Activated CD8-positive, alpha-beta T cell treated with anti-CD3 and anti-CD28 coated beads for 36 hours (primary cell): ENCODE data around the gene PPP1R9B. TPM values are rescaled to one million over a fixed set of nuclear protein-coding genes. Genes with fewer than 3 reads are reported as not detected.

ENCODE experiments used
- ATAC-seq: fragments of 200-7000 bp; cut with Tn5 transposase; one replicate; pipeline ENCODE4 v1.10.0; 2021; ENCODE audit warnings: mild to moderate bottlenecking, moderate library complexity
- CTCF ChIA-PET: fragments of 350-600 bp; sonication (Branson Sonifier 250); formaldehyde crosslinking; loops from one replicate; lab custom pipeline; 2021; ENCODE audit warnings: antibody characterized with exemption; lab: Charles Lee
- POLR2A ChIA-PET: fragments of 350-600 bp; sonication (Branson Sonifier 250); formaldehyde crosslinking; loops from one replicate; lab custom pipeline; 2021; ENCODE audit warnings: antibody characterized with exemption; lab: Charles Lee
- DNase-seq: peaks from one replicate; pipeline ENCODE4 v3.0.0-alpha.2; 2020
- H3K27ac Mint-ChIP-seq: one replicate; pipeline ENCODE4 v1.8.0; 2021; ENCODE audit warnings: mild to moderate bottlenecking, mixed read lengths
- H3K27me3 Mint-ChIP-seq: one replicate; pipeline ENCODE4 v1.8.0; 2021; ENCODE audit warnings: mixed read lengths
- H3K36me3 Mint-ChIP-seq: one replicate; pipeline ENCODE4 v1.8.0; 2021; ENCODE audit warnings: low read depth, mixed read lengths
- H3K4me1 Mint-ChIP-seq: one replicate; pipeline ENCODE4 v1.8.0; 2021; ENCODE audit warnings: low read depth, mixed read lengths
- H3K4me3 Mint-ChIP-seq: one replicate; pipeline ENCODE4 v1.8.0; 2021; ENCODE audit warnings: mild to moderate bottlenecking, moderate library complexity, mixed read lengths
- H3K9me3 Mint-ChIP-seq: one replicate; pipeline ENCODE4 v1.8.0; 2021; ENCODE audit warnings: mixed read lengths
- intact Hi-C: fragments of 100-400 bp; cut with micrococcal nuclease; formaldehyde crosslinking; loops from one replicate; pipeline ENCODE4 v1.10.0; 2022
- total RNA-seq, 2 experiments: library from RNA; stranded (reverse); gene quantifications; one replicate each; pipeline ENCODE4 v1.2.3, GENCODE V29; 2021
- TF ChIP-seq, protein P1 (sequence below): fragments of 200-600 bp; IDR thresholded peaks from one replicate; pipeline ENCODE4 v1.8.0; 2022; ENCODE audit warnings: antibody characterized with exemption, mild to moderate bottlenecking

Gene PPP1R9B
- total RNA-seq, 2 experiments from 2014 or later, result 52.4 to 56.4 TPM

DNA sequence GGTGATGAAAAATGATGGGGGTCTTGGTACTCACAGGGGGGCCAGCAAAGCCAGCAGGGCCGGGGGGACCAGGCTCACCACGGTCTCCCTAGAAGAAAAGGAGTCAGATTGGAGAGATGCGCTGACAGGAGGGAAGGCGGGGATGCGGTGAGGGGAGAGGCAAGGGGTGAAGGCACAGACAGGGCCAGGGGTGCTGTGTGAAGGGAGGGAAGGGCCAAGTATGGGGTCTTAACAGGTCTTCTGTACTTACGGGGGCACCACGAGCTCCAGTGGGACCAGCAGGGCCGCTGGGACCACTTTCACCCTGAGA lies 39.8 kb upstream of the PPP1R9B start:
- TF ChIP-seq, protein P1, sequence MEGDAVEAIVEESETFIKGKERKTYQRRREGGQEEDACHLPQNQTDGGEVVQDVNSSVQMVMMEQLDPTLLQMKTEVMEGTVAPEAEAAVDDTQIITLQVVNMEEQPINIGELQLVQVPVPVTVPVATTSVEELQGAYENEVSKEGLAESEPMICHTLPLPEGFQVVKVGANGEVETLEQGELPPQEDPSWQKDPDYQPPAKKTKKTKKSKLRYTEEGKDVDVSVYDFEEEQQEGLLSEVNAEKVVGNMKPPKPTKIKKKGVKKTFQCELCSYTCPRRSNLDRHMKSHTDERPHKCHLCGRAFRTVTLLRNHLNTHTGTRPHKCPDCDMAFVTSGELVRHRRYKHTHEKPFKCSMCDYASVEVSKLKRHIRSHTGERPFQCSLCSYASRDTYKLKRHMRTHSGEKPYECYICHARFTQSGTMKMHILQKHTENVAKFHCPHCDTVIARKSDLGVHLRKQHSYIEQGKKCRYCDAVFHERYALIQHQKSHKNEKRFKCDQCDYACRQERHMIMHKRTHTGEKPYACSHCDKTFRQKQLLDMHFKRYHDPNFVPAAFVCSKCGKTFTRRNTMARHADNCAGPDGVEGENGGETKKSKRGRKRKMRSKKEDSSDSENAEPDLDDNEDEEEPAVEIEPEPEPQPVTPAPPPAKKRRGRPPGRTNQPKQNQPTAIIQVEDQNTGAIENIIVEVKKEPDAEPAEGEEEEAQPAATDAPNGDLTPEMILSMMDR, result no peak
- CTCF ChIA-PET, result interaction anchor here (0.7 to 1.0 kb wide), 2 partner anchors 10 to 21 kb away, joined by 3 to 4 read pairs; no protein-coding TSS in a partner anchor
- DNase-seq (no peak), ATAC-seq (no peak)
- no peaks in the 10 kb centered on the region for H3K36me3 Mint-ChIP-seq
- H3K27ac Mint-ChIP-seq, result no peak overlapping the region
- no peaks in the 10 kb centered on the region for H3K27me3 Mint-ChIP-seq
- intact Hi-C loops, result no loop called here
- no peak overlapping the region for H3K4me3 Mint-ChIP-seq
- no peaks in the 10 kb centered on the region for H3K9me3 Mint-ChIP-seq
- peaks cover 2% of the 10 kb centered on the region for H3K4me1 Mint-ChIP-seq
- POLR2A ChIA-PET, result no interaction called here

DNA sequence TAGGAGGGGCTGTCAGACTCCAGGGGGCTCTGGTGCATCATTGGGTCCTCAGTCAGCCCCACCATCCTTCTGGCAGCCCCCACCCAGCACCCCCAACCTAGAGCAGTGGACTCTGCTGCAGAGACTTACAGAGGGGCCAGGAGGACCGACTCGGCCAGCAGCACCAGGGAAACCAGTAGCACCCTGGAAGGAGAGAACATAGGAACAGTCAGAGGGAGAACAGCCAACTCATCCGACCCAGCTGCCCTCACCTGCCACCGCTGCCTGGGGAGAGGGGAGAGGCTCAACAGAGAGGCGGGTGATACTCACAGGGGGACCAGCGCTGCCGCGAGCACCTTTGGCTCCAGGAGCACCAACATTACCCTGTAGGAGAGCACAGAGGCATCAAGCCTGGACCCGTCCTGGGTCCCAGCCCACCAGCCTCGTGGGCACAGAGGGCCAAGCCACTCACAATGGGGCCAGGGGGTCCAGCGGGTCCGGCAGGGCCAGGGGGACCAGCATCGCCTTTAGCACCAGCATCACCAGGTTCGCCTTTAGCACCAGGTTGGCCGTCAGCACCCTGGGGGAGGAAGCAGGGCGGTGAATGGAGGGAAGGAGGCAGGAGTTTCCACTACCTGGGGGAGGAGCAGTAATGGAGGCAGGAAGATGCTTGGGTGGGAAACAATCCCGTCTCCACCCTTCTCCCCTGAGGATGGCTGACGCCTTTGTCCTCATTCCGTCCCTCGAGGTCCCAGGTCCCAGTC lies 39.2 kb upstream of the PPP1R9B start:
- no peak for ATAC-seq
- Mint-ChIP-seq H3K4me1 (peaks cover 3% of the 10 kb centered on the region), H3K4me3 (no peak overlapping the region), H3K36me3 (no peaks in the 10 kb centered on the region), H3K27ac (no peak overlapping the region), H3K27me3 (no peaks in the 10 kb centered on the region), H3K9me3 (no peaks in the 10 kb centered on the region)
- ChIA-PET POLR2A (no interaction called here), CTCF (no interaction called here)
- TF ChIP-seq, protein P1, result no peak
- DNase-seq, result no peak
- intact Hi-C loops, result no loop called here

DNA sequence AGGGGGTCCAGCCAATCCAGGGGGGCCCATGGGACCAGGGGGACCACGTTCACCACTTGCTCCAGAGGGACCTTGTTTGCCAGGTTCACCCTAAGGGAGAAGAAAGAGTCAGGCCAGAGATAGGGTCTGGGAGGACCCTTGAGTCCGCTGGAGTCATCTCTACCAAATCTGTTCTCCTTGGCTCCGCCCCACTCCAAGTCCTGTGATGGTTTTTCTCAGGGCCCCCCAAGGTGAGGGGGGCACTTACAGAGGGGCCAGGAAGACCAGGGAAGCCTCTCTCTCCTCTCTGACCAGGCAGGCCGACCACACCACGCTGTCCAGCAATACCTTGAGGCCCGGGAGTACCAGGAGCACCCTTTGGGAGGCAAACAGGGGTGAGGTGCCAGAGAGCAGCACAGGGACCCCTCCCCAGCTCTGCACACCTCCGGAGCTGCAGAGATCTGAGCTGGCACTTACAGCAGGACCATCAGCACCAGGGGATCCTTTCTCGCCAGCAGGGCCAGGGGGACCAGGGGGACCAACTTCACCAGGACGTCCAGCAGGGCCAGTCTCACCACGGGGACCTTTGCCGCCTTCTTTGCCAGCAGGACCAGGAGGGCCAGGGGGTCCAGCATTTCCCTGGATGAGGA lies 38.6 kb upstream of the PPP1R9B start:
- H3K27ac Mint-ChIP-seq, result no peak overlapping the region
- intact Hi-C loops, result no loop called here
- no peaks in the 10 kb centered on the region for H3K27me3 Mint-ChIP-seq
- ChIA-PET POLR2A (no interaction called here), CTCF (no interaction called here)
- H3K4me1 Mint-ChIP-seq, result peaks cover 7% of the 10 kb centered on the region
- DNase-seq (no peak), ATAC-seq (no peak)
- H3K36me3 Mint-ChIP-seq, result no peaks in the 10 kb centered on the region
- no peak overlapping the region for H3K4me3 Mint-ChIP-seq
- H3K9me3 Mint-ChIP-seq, result no peaks in the 10 kb centered on the region
- TF ChIP-seq, protein P1, result no peak

DNA sequence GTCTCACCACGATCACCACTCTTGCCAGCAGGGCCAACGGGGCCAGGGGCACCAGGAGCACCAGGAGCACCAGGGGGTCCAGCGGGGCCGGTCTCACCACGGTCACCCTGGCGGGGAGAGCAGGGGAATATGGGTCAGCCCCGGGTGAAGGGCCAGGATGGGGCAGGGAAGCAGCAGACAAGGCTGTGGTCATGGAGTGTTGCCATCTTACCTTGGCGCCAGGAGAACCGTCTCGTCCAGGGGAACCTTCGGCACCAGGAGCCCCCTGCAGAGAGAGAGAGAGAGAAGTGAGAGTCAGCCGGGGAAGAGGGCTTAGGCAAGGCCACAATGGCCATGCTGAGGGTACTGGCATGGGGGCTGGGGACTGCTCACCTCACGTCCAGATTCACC lies 38.0 kb upstream of the PPP1R9B start:
- H3K4me3 Mint-ChIP-seq, result no peak overlapping the region
- no peak overlapping the region for H3K27ac Mint-ChIP-seq
- intact Hi-C loops, result no loop called here
- ChIA-PET CTCF (interaction anchor here (0.9 kb wide), 2 partner anchors 11 to 19 kb away, joined by 3 read pairs; no protein-coding TSS in a partner anchor), POLR2A (no interaction called here)
- TF ChIP-seq, protein P1, result no peak
- DNase-seq (no peak), ATAC-seq (no peak)
- no peaks in the 10 kb centered on the region for H3K9me3 Mint-ChIP-seq
- no peaks in the 10 kb centered on the region for H3K36me3 Mint-ChIP-seq
- peaks cover 12% of the 10 kb centered on the region for H3K4me1 Mint-ChIP-seq
- H3K27me3 Mint-ChIP-seq, result no peaks in the 10 kb centered on the region

DNA sequence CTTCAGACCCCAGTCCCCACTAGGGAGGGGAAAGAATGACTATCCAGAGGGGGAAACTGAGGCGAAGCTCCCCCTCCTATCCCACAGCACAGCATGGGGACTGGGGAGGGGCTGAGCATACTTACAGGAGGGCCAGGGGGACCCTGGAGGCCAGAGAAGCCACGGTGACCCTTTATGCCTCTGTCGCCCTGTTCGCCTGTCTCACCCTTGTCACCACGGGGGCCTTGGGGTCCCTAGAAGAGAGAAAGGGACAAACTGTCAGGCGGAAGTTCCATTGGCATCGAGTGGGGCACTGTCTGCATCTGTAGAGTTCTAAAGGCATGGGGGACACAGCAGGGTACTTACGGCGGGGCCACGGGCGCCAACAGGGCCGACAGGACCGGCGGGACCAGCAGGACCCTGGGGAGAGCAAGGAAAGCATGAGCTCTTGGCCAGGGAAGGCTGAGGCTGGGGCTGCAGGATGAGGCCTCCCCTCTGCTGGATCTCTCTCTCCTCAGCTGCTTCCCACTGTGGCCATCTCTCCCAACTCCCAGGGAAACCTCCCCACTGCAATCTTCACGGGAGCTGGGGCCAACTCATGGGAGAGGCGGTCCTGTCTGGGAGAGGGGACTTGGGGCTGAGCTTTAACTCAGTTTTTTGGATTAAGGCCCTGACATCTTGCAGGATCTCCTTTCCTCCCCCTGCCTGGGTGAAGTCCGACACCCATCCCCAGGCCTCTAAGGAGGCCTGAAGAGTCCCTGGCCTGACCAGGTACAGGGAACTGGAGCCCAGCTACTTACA lies 37.5 kb upstream of the PPP1R9B start:
- no peak overlapping the region for H3K4me3 Mint-ChIP-seq
- POLR2A ChIA-PET, result no interaction called here

More for the DNA sequence above, 37.5 kb upstream of the PPP1R9B start:
- intact Hi-C loops, result no loop called here
- no peaks in the 10 kb centered on the region for H3K9me3 Mint-ChIP-seq
- no peaks in the 10 kb centered on the region for H3K36me3 Mint-ChIP-seq
- CTCF ChIA-PET, result interaction anchor here (0.9 kb wide), 2 partner anchors 10 to 18 kb away, joined by 3 read pairs; no protein-coding TSS in a partner anchor
- no peaks in the 10 kb centered on the region for H3K27me3 Mint-ChIP-seq
- no peak overlapping the region for H3K27ac Mint-ChIP-seq
- ATAC-seq, result no peak
- DNase-seq, result no peak
- H3K4me1 Mint-ChIP-seq, result peaks cover 12% of the 10 kb centered on the region
- TF ChIP-seq, protein P1, result no peak
